ENCODE measurements around the gene DRG1.

DNA sequence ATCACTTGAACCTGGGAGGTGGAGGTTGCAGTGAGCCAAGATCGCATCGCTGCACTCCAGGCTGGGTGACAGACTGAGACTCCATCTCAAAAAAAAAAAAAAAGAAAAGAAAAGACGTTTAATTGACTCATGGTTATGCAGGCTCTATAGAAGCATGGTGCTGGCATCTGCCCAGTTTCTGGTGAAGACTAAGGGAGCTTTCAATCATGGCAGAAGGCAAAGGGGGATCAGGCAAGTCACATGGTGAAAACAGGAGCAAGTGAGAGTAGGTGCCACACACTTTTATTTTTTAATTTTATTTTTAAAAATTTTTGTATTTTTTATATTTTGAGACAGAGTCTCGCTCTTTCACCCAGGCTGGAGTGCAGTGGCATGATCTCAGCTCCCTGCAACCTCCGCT is 44.9 kb upstream of the DRG1 start:
- TF ChIP-seq ZNF274 (IDR thresholded peaks at IDR 0.05; ENCODE audit: insufficient read depth, insufficient read length) (no peak), ZZZ3 (IDR thresholded peaks at IDR 0.05; ENCODE audit: control insufficient read depth, insufficient read length, low read depth) (no peak), ZNF207 (IDR thresholded peaks at IDR 0.05; ENCODE audit: borderline replicate concordance) (no peak), PAX8 (IDR thresholded peaks at IDR 0.05) (no peak), TCF12 (IDR thresholded peaks at IDR 0.05; ENCODE audit: low read depth, low read length) (no peak), ETV6 (conservative IDR thresholded peaks at IDR 0.05 in 1 of 2, IDR thresholded peaks at IDR 0.05 in 1 of 2; ENCODE audit: borderline replicate concordance in 1 of 2, low read depth in 1 of 2) (no peak)
- TF ChIP-seq, protein P1, sequence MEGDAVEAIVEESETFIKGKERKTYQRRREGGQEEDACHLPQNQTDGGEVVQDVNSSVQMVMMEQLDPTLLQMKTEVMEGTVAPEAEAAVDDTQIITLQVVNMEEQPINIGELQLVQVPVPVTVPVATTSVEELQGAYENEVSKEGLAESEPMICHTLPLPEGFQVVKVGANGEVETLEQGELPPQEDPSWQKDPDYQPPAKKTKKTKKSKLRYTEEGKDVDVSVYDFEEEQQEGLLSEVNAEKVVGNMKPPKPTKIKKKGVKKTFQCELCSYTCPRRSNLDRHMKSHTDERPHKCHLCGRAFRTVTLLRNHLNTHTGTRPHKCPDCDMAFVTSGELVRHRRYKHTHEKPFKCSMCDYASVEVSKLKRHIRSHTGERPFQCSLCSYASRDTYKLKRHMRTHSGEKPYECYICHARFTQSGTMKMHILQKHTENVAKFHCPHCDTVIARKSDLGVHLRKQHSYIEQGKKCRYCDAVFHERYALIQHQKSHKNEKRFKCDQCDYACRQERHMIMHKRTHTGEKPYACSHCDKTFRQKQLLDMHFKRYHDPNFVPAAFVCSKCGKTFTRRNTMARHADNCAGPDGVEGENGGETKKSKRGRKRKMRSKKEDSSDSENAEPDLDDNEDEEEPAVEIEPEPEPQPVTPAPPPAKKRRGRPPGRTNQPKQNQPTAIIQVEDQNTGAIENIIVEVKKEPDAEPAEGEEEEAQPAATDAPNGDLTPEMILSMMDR (IDR thresholded peaks at IDR 0.05 in 2 of 3, conservative IDR thresholded peaks at IDR 0.05 in 1 of 3; ENCODE audit: control insufficient read depth in 2 of 3, extremely low read depth in 1 of 3, insufficient read depth in 1 of 3, low read depth in 3 of 3, low read length in 3 of 3) = no peak
